ENCODE data around the gene ATP8B3.
A peak's percentile ranks its signal among the peaks of the same experiment; 100 is the strongest.

Gene ATP8B3

GRCh38 chr19:1811942-1812425, at the start of gene ATP8B3:
Gene ATP8B3 (minus strand): TSS chr19:1812276. CDS start chr19:1811736, 540 bp downstream.
- DNase-seq (ENCODE audit: low read depth) = no peak

GRCh38 chr19:1861599-1862031, 49.5 kb upstream of the ATP8B3 start:
- no peak for DNase-seq (ENCODE audit: low read depth)

- DNase-seq (ENCODE audit: low read depth) = no peak
Observed at GRCh38 chr19:1860821-1861598, 48.9 kb upstream of the ATP8B3 start.

- peak; percentile 22 for DNase-seq (ENCODE audit: low read depth)
Observed at GRCh38 chr19:1860042-1860775, 48.1 kb upstream of the ATP8B3 start.

GRCh38 chr19:1859331-1859781, 47.3 kb upstream of the ATP8B3 start:
- no peak for DNase-seq (ENCODE audit: low read depth)

GRCh38 chr19:1858412-1859081, 46.5 kb upstream of the ATP8B3 start:
- no peak for DNase-seq (ENCODE audit: low read depth)

- no peak for DNase-seq (ENCODE audit: low read depth)
Observed at GRCh38 chr19:1857648-1858326, 45.7 kb upstream of the ATP8B3 start.

GRCh38 chr19:1856698-1857603, 44.9 kb upstream of the ATP8B3 start:
- DNase-seq (ENCODE audit: low read depth) = peak; percentile 20

- no peak for DNase-seq (ENCODE audit: low read depth)
Observed at GRCh38 chr19:1856345-1856697, 44.2 kb upstream of the ATP8B3 start.

GRCh38 chr19:1855828-1856255, 43.8 kb upstream of the ATP8B3 start:
- no peak for DNase-seq (ENCODE audit: low read depth)

GRCh38 chr19:1855040-1855827, 43.2 kb upstream of the ATP8B3 start:
- no peak for DNase-seq (ENCODE audit: low read depth)

- no peak for DNase-seq (ENCODE audit: low read depth)
Observed at GRCh38 chr19:1854542-1855039, 42.5 kb upstream of the ATP8B3 start.

- no peak for DNase-seq (ENCODE audit: low read depth)
Observed at GRCh38 chr19:1854039-1854541, 42.0 kb upstream of the ATP8B3 start.

- DNase-seq (ENCODE audit: low read depth) = no peak
Observed at GRCh38 chr19:1853295-1854038, 41.4 kb upstream of the ATP8B3 start.

GRCh38 chr19:1852581-1853128, 40.6 kb upstream of the ATP8B3 start:
- DNase-seq (ENCODE audit: low read depth) = no peak

- no peak for DNase-seq (ENCODE audit: low read depth)
Observed at GRCh38 chr19:1851654-1852580, 39.8 kb upstream of the ATP8B3 start.
